HG02623 (cell line): ENCODE results near the gene ZCCHC9.

ENCODE experiments used
- ATAC-seq: cut with Tn5 transposase; IDR thresholded peaks from one replicate; pipeline ENCODE4 v1.9.1; 2021; ENCODE audit warnings: moderate library complexity; ENCODE audit not compliant: unreplicated experiment

Gene ZCCHC9

GRCh38 chr5:81355291-81356251 is 54.2 kb downstream of the ZCCHC9 start:
- no peak for ATAC-seq

GRCh38 chr5:81359108-81359507 is 57.7 kb downstream of the ZCCHC9 start:
- no peak for ATAC-seq

GRCh38 chr5:81359881-81360280 is 58.5 kb downstream of the ZCCHC9 start:
- ATAC-seq = no peak

- no peak for ATAC-seq
Measured at GRCh38 chr5:81360640-81361039, 59.3 kb downstream of the ZCCHC9 start.

- no peak for ATAC-seq
Measured at GRCh38 chr5:81361600-81361999, 60.2 kb downstream of the ZCCHC9 start.
